Skeletal muscle tissue (tissue), 4 donors: ENCODE measurements around the gene ITGBL1. TPM values are rescaled to one million over a fixed set of nuclear protein-coding genes. Genes with fewer than 3 reads are reported as not detected.
A peak's percentile ranks its signal among the peaks of the same experiment; 100 is the strongest.

Source experiments
- H3K27ac ChIP-seq: one replicate; pipeline ENCODE4 v1.7.0; 2013; ENCODE audit warnings: mild to moderate bottlenecking, low read depth, low read length, inconsistent platforms
- H3K27me3 ChIP-seq, 3 donors: one replicate each; pipeline ENCODE4 v1.7.0; 2013; ENCODE audit warnings: low read length in 3 of 3; ENCODE audit not compliant: control insufficient read depth in 3 of 3, insufficient read depth in 3 of 3
- H3K36me3 ChIP-seq, 3 donors: one replicate each; pipeline ENCODE4 v1.7.0; 2013; ENCODE audit warnings: low read length in 3 of 3; ENCODE audit not compliant: control insufficient read depth in 3 of 3, insufficient read depth in 3 of 3
- H3K4me1 ChIP-seq, 3 donors: one replicate each; pipeline ENCODE4 v1.7.0; 2013; ENCODE audit warnings: low read length in 3 of 3, mild to moderate bottlenecking in 3 of 3; ENCODE audit not compliant: control insufficient read depth in 3 of 3, insufficient read depth in 3 of 3
- H3K4me3 ChIP-seq, 3 donors: one replicate each; pipeline ENCODE4 v1.7.0; 2013; ENCODE audit warnings: low read length in 3 of 3
- H3K9ac ChIP-seq, 3 donors: one replicate each; pipeline ENCODE4 v1.7.0; 2013; ENCODE audit warnings: low read length in 3 of 3, mild to moderate bottlenecking in 3 of 3, moderate library complexity in 2 of 3, low read depth in 1 of 3
- H3K9me3 ChIP-seq, 3 donors: one replicate each; pipeline ENCODE4 v1.7.0; 2013; ENCODE audit warnings: low read length in 3 of 3; ENCODE audit not compliant: control insufficient read depth in 3 of 3
- total RNA-seq: library from RNA; depleted of rRNA; stranded (reverse); fragments of >200 nt; gene quantifications from one replicate; pipeline ENCODE4 v1.2.3, GENCODE V29; 2014
- donor health status: Osteomylitis.

Gene ITGBL1
- total RNA-seq, 1 donor from 2014 or later = 4.7 TPM

DNA sequence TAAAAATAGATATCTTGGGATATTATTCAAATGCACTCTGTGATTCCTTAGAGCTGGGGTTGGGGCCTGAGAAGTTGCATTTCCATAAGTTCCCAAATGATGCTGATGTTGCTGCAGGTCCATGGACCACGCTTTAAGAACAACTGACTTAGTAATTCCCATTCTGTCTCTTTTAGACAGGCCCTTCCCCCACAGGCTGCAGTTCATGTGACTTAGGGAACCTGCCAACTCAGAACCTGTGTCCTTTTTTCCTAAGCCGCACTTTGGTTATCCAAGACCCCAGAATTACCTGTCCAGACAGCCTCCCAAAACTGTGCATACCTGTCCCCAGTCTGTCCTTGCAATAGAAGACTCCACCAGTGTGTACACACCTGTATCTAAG, 1.7 kb upstream of the ITGBL1 start:
- no peaks in the 10 kb centered on the region for H3K36me3 ChIP-seq
- H3K9me3 ChIP-seq = no peaks in the 10 kb centered on the region
- no peak overlapping the region for H3K9ac ChIP-seq
- H3K27ac ChIP-seq = no peak overlapping the region
- H3K27me3 ChIP-seq = peaks cover 0 to 9% (median 0%) of the 10 kb centered on the region in 3 donors
- peaks cover 0 to 4% (median 2%) of the 10 kb centered on the region in 3 donors for H3K4me1 ChIP-seq
- H3K4me3 ChIP-seq = no peak overlapping the region

DNA sequence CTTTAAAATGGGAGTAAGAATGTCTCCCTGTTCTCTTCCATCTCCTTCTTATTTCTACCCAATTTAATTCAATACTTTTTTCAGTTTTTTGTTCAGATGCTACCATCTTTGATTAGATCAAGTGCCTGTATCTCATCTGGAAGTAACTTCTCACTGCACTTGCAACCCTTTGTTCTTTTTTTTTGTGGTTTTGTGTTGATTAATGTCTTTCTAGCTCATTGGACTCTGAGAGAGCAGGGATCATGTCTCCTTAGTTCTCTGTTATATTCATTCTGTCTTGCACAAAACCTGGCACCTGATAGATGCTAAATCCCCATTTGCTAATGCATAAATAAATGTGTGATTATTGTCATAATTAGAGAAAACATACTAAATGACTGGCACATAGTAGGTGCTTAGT, 834 bp upstream of the ITGBL1 start:
- Histone ChIP-seq H3K27ac (no peak overlapping the region), H3K9ac (no peak overlapping the region), H3K9me3 (no peaks in the 10 kb centered on the region), H3K4me3 (no peak overlapping the region), H3K36me3 (no peaks in the 10 kb centered on the region), H3K4me1 (peaks cover 0 to 4% (median 2%) of the 10 kb centered on the region in 3 donors), H3K27me3 (peaks cover 0 to 9% (median 0%) of the 10 kb centered on the region in 3 donors)

DNA sequence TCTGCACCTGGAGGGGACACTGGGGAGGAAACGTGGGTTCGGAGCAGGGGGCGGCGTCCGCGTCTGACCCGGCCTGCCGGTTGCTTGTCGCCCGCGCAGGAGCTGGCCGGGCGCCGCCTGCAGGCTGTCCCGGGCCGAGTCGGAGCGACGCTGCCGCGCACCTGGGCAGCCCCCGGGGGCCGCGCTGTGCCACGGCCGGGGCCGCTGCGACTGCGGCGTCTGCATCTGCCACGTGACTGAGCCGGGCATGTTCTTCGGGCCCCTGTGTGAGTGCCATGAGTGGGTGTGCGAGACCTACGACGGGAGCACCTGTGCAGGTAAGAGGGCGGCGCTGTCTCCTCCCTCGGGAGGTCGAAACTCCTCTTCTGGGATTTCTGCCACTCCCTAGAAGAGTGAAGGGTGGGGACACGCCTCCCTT, 1.3 kb downstream of the ITGBL1 start:
- Histone ChIP-seq H3K36me3 (no peaks in the 10 kb centered on the region), H3K9me3 (no peaks in the 10 kb centered on the region), H3K27ac (no peak overlapping the region), H3K4me1 (peaks cover 0 to 4% (median 2%) of the 10 kb centered on the region in 3 donors), H3K9ac (peak overlapping the region; percentile 62 to 66 (median 64)), H3K4me3 (peak overlapping the region; percentile 36 to 73 (median 59)), H3K27me3 (peaks cover 0 to 9% (median 0%) of the 10 kb centered on the region in 3 donors)

DNA sequence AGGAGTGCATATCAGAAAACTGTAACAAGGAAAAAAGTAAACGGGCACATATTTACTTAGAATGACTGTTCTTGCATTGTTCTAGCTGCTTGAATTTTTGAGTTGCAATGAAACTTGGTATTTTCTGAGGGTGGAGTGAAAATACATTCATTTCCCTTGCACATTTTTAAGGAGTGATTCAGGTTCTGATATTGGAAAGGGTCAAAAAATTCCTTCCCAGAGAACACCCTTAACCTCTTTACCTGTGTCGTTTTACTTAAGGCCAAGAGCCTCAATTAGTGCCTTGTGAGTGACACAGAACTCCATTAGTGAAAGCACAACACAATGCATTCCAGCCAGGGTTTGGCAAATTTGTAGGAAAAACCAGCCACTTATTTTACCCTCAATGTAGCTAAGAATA, 2.3 kb downstream of the ITGBL1 start:
- H3K36me3 ChIP-seq = no peaks in the 10 kb centered on the region
- peaks cover 0 to 9% (median 0%) of the 10 kb centered on the region in 3 donors for H3K27me3 ChIP-seq
- H3K4me3 ChIP-seq = no peak overlapping the region
- H3K9ac ChIP-seq = no peak overlapping the region
- peaks cover 0 to 4% (median 2%) of the 10 kb centered on the region in 3 donors for H3K4me1 ChIP-seq
- H3K27ac ChIP-seq = no peak overlapping the region
- no peaks in the 10 kb centered on the region for H3K9me3 ChIP-seq

DNA sequence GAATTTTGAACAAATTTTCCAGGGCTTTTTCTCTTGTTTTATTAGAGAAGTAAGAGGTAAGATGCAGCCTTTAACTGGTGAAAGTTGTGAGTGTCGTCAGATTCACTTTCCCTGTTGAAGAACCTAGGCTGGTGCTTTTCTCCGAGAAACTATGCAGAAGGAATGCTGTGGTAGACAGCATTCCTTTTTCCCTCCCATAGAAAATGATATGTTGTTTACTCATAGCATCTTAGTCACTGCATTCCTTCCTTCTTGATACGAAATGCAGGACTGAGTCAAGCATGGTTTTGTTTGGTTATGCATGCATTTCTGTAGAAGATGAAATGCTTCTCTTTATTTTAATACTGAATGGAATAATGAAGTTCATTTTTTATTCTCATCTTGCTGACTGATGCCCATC, 3.4 kb downstream of the ITGBL1 start:
- Histone ChIP-seq H3K9me3 (no peaks in the 10 kb centered on the region), H3K4me1 (peaks cover 0 to 4% (median 2%) of the 10 kb centered on the region in 3 donors), H3K27me3 (peaks cover 0 to 9% (median 0%) of the 10 kb centered on the region in 3 donors), H3K27ac (no peak overlapping the region), H3K4me3 (no peak overlapping the region), H3K9ac (no peak overlapping the region), H3K36me3 (no peaks in the 10 kb centered on the region)

DNA sequence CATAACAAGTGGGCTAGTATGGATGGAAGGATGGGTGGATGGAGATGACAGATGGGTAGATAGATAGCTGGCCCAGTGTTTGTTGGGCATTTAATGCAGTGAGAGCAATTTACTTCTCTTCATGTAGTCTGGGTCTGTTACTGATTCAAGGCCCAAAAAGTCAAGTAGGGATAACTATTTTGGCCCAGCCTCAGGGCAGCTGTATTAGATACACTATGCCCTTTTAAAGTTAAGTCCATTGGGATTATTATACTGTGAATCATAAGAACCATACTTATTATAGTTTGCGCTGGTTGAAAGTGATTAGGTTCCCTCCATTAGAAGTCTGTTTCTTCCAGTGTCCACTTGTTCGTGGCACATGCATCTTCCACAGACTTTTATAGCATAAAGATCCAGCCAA, 4.7 kb downstream of the ITGBL1 start:
- H3K9me3 ChIP-seq = no peaks in the 10 kb centered on the region
- peaks cover 0 to 9% (median 0%) of the 10 kb centered on the region in 3 donors for H3K27me3 ChIP-seq
- H3K9ac ChIP-seq = no peak overlapping the region
- no peak overlapping the region for H3K4me3 ChIP-seq
- peaks cover 0 to 4% (median 2%) of the 10 kb centered on the region in 3 donors for H3K4me1 ChIP-seq
- no peaks in the 10 kb centered on the region for H3K36me3 ChIP-seq
- no peak overlapping the region for H3K27ac ChIP-seq

DNA sequence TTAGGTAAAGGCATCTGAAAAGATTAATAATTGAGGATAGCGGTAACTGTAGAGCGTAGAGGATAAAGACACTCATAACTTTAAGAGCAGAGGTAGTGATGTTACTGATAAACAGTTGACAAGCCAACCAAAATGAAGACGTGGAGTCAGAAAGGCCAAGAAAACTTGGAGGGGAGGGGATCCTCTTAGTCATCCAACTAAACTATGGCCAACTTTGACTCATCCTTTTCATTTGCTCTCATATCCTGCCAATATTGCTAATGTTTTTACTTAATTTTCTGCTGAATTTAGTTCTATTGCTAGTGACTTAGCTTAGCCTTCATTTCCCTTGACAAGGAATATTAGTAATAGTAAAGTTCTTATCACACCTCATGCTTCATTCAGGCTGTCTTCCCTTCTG, 13.4 kb downstream of the ITGBL1 start:
- H3K27me3 ChIP-seq = no peaks in the 10 kb centered on the region
- H3K4me1 ChIP-seq = no peaks in the 10 kb centered on the region
- H3K27ac ChIP-seq = no peak overlapping the region
- no peak overlapping the region for H3K4me3 ChIP-seq
- H3K36me3 ChIP-seq = no peaks in the 10 kb centered on the region
- no peak overlapping the region for H3K9ac ChIP-seq
- H3K9me3 ChIP-seq = peaks cover 0 to 2% (median 0%) of the 10 kb centered on the region in 3 donors

DNA sequence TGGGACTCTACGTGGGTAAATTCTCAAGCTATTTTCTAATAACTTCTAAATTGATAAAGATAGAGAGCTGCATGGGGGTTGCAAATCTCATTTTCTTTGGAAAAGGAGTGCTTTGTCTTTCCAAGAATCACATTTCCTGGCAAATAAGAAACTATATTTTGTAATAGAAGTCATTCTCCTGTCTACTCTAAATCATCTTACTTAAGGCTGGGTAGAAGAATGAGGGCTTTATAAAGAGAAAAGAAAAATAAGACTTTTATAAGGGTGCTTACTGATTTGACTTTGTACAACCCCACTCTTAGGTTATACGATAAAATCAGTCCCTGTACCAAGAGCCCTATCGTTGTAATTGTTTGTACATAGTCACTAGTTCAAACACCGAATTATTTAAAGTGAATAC, 14.9 kb downstream of the ITGBL1 start:
- Histone ChIP-seq H3K27me3 (no peaks in the 10 kb centered on the region), H3K9ac (no peak overlapping the region), H3K9me3 (peaks cover 0 to 2% (median 0%) of the 10 kb centered on the region in 3 donors), H3K4me3 (no peak overlapping the region), H3K27ac (no peak overlapping the region), H3K36me3 (no peaks in the 10 kb centered on the region), H3K4me1 (no peaks in the 10 kb centered on the region)

DNA sequence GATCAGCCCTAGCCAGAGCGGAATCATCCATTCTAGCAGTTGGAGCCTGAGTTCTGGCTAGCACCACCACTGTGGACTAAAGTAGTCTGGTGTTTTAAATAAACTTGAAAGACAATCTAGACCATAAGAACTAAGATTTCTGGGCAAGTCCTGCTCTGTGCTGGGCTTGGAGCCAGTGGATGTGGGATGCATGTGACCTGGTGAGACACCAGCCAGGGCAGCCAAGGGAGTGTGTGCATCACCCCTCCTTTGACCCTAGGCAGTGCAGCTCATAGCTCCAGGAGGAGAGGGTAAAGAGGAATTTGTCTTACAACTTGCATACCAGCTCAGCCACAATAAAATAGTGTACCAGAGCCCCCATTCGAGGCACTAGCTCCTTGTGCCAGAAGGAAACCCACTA, 21.0 kb downstream of the ITGBL1 start:
- Histone ChIP-seq H3K27me3 (no peaks in the 10 kb centered on the region), H3K36me3 (no peaks in the 10 kb centered on the region), H3K4me3 (no peak overlapping the region), H3K27ac (no peak overlapping the region), H3K9me3 (no peaks in the 10 kb centered on the region), H3K9ac (no peak overlapping the region), H3K4me1 (no peaks in the 10 kb centered on the region)

DNA sequence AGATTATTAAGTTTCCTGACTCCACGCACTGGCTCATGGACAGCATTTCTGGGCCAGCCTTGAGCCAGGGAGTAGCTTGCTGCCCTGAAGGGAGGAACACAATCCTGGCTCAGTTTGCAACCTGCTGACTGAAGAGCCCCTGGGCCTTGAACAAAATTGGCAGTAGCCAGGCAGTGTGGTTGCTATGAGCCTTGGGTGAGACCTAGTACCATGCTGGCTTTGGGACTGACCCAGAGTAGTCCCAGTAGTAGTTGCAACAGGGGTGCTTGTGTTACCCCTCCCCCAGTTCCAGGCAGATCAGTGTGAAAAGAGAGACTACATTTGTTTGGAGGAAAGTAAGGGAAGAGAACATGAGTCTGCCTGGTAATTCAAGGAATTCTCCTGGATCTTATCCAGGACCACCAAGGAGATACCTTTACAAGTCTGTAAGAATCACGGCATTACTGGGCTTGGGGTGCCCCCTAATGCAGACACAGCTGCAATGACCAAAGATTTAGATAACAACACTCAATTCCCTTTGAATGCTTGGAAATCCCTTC, 22.0 kb downstream of the ITGBL1 start:
- H3K9me3 ChIP-seq = no peaks in the 10 kb centered on the region
- no peaks in the 10 kb centered on the region for H3K36me3 ChIP-seq
- no peaks in the 10 kb centered on the region for H3K4me1 ChIP-seq
- H3K4me3 ChIP-seq = no peak overlapping the region
- no peak overlapping the region for H3K27ac ChIP-seq
- no peak overlapping the region for H3K9ac ChIP-seq
- no peaks in the 10 kb centered on the region for H3K27me3 ChIP-seq
